ENCODE measurements around the gene KCNJ2.
A peak's percentile ranks its signal among the peaks of the same experiment; 100 is the strongest.

Gene KCNJ2

GRCh38 chr17:70161519-70161918 lies 7.8 kb upstream of the KCNJ2 start:
- no peak for DNase-seq

DNA sequence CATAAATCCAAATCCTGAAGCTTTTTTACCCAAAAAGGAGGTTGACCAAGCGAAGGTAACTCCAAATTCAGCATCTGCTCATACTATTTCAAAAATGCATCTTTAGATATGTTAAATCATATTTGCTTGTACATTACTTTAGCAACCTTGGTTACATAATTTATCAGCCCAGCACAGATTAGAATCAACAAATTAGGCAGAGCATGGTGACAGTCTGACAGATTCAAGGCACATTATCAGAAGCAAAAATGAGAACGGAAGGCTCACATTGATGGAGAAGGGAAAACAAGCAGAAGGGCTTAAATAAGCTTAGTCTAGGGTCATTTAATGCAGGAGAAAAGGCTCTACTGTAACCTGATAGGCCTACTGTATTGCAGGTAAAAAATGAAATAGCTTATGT lies 3.9 kb upstream of the KCNJ2 start:
- DNase-seq, result no peak

- no peak for DNase-seq
Measured at GRCh38 chr17:70166615-70167014, 2.7 kb upstream of the KCNJ2 start.

DNA sequence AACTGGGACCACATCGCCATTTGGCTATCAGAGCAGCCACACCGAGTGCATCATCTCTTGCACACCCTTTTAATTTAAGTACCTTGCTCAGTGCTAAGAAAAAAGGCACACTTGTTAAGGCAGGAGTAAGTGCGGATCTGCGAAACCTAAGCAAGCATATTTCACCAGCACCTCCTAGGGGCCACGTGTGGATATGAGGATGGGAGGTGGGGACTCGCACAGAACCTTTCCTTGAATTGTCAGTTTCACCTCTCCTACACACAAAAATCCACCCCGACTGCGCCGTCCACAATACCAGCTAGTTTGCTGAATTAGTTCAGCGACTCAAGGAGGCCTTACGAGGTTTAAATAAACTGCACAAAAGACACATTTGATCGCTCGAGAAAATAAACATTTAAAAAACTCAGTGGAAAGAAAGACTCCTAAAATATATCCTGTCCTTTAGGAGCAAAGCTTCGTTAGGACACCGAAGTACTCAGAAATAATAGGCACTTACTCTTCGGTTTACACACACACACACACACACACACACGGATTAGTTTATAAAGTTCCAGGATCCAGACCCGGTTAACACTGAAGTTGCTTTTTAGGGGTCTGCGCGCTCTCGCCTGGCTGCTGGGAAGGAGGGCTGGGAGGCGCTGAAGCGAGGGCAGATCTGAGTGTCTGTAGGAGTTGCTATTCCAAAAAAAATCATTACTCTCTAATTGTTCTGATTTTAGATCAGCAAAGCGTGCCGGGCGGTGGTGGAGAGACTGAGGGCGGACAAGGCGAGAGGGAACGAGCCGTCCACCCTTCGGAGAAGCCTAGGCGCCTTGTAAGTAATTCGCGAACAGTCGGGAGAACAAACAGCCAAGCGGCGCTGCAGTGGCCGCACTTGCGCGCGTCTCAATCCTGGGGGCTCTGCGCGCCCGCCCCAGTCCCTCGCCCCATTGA lies 1.0 kb upstream of the KCNJ2 start:
- DNase-seq, result peak; percentile 75

GRCh38 chr17:70169709-70170597 lies 621 bp downstream of the KCNJ2 start:
- DNase-seq, result no peak

- peak; percentile 37 for DNase-seq
Measured at GRCh38 chr17:70171159-70171558, 1.8 kb downstream of the KCNJ2 start.

GRCh38 chr17:70172449-70172848 lies 3.1 kb downstream of the KCNJ2 start:
- no peak for DNase-seq

DNA sequence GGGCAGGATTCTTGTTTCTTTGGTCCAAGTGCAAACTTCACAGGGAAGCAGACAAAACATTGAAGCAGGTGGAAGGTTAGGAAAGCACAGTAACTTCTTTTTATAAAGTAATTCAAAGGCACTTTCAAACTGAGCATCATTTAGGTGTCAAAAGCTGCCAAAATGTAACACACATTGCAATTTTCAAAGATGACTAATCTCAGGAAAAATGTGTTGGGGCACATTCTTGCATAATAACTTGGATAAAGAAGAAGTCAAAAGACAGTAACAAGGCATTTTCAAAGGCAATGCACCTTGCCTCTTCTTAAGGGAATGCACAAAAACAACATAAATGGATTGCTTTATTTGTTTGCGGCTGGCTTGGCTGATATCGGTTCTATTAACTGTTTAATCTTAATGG lies 3.6 kb downstream of the KCNJ2 start:
- no peak for DNase-seq

GRCh38 chr17:70173681-70174080 lies 4.3 kb downstream of the KCNJ2 start:
- peak; percentile 36 for DNase-seq

- DNase-seq, result peak; percentile 17
Measured at GRCh38 chr17:70181376-70181775, 12.0 kb downstream of the KCNJ2 start.

DNA sequence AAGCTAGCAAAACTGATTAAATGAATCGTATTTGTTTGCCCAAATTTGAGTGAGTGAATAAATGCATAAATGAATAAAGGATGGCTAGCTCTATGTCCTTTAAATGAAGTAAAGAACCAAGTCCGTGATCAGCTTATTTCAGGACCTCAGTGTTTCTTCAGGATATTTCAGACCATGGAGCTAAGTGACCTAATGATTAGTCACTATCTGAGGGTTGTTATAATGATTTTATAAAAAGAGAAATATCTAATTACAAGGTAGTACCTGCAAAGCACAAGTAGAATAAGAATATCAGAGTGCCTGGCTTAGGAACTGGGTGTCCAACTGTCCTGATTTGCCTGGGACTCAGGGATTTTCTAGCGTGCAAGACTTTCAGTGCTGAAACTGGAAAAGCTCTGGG lies 12.5 kb downstream of the KCNJ2 start:
- DNase-seq, result no peak

GRCh38 chr17:70183508-70183907 lies 14.2 kb downstream of the KCNJ2 start:
- no peak for DNase-seq

GRCh38 chr17:70184207-70184606 lies 14.9 kb downstream of the KCNJ2 start:
- DNase-seq, result no peak

- DNase-seq, result no peak
Measured at GRCh38 chr17:70184770-70185169, 15.4 kb downstream of the KCNJ2 start.

DNA sequence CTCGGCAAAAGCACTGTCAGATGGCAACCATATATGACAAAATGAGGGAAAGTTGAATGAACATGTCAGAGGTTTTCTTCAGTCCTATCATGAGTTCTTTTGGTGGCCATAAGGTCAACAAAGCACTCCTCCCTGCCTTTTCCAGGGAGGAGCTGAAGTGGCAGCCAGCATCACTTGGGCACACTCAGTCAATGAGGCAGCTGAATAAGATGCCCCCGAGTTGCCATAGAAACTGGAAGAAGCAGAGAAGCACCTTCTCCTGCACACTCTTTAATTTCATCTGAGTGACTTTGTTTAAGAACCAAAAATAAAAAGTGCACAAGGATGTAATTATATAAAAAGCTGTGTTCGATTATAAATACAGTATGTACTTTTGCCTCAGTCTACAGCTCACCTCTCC lies 16.0 kb downstream of the KCNJ2 start:
- DNase-seq, result no peak

DNA sequence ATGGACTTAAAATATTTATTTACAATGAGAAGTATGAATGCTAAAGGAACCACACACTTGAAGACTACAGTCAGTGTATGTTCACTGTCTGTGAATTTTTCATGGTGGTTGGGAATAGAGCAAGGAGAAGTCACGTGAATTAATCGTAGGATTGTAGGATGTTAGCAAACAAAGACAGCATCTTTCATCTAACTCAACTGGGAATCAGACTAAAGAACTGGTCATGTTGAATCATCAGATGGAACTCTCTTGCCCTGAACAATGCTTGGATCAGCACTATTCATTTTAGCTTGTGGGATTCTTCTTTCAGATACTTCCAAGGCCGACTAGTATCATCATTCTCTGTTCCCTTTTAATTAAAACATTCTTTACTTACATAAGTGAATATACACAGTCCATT lies 18.1 kb downstream of the KCNJ2 start:
- no peak for DNase-seq

DNA sequence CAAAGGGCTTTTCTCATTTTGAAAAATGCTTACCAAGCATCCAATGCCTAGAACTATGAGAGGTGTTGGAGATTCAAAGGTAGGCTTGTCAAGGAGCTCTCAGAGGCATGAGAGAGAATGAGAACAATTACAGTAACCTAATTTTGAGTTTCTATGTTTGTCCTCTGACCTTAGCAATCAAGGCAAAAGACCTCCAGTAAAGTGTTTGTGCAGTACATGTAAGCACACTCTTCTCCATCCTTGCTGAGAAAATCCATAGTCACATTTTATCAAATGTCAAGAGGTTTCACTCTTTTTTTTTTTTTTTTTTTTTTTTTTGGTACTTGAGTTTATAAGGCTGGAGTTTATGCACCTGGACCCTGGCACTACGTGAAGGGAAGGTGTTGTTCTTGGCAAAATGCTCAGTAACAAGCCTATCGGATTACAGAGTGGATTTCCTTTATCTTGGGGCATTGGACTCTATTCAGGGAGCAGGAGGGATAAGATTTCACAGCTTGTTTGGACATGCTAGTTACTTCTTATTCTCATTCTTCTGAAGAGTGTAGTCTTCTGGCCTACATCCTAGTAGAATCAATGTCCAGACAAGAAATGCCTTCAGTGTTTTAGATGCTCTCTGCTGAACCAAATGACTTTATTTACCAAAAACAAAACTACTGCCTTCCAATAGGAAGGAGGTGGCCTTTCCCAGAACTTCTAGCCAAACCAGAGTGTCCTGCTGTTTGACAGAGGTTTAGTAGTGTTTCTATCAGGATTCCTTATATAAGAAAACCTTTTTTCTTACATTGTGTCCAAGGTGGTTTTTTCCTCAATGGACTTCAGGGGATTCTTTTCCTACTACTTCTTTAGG lies 21.9 kb downstream of the KCNJ2 start:
- DNase-seq, result peak; percentile 44

GRCh38 chr17:70195091-70195490 lies 25.8 kb downstream of the KCNJ2 start:
- no peak for DNase-seq

DNA sequence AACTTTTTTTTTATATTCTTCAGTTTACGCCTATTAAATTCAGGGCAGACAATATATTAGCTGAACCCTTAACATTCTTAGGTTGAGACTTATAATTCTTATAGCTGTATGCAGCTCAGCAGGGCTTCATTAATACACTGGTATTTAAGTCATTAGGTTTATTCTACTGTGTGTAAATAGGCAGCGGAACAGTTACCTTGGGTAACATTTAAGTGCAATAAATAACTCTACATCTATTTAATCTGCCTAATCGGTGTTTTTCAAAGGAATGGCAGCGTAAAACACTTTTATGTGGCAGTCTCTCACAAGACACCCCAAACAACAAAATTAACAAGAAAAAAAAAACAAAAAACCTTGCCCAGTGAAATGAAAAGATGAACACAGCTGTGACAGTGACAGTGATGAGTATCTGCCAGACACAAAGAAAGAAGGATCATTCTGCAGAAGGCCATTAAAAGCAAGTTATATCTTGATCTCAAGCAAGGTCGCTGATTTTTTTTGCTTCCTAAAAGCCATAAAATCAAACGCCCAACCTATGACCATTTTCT lies 32.6 kb downstream of the KCNJ2 start:
- no peak for DNase-seq

DNA sequence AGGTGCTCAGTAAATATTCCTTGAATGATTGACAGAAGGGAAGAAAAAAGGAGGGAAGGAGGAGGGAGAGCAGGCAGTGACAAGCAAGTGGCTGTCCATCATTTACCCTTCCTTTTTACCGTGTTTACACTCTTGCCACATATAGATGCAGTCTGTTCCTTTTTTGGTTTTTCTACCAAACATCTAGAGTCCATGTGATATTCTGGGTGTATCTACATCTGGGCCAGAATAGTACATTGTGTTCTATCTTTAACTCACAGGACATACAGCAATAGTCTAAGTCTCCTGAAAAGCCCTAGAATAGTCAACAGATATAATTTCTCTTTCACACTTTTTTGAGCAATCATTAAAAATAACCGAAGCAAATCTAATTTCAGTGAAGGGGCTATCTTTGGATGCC lies 33.5 kb downstream of the KCNJ2 start:
- no peak for DNase-seq

DNA sequence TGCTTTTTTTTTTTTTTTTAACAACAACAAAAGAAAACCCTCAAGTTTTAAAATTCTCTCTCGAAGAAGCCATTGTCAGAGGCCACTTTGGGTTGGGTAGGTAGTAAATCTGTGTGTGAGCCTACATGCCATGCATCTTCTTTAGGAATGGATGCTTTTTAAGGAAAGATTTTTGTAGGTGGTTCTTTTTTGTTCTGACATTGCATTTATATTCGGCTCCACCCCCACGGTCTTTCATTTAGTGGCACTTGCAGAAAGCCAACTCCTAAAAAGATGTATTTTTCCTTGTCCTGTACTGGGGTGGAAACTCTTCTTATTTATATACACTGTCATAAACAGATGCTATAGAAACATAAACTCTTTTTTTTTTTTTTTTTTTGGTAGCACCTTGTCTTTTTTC lies 35.1 kb downstream of the KCNJ2 start:
- no peak for DNase-seq

GRCh38 chr17:70205401-70205800 lies 36.1 kb downstream of the KCNJ2 start:
- DNase-seq, result no peak
